Endothelial cell of umbilical vein (primary cell): ENCODE results near the gene ATG7. TPM values are rescaled to one million over a fixed set of nuclear protein-coding genes. Genes with fewer than 3 reads are reported as not detected.

Experiments used
- BruUV-seq: library from RNA; stranded (reverse); fragments of 400-500 nt; replicated peaks from 2 replicates; lab custom pipeline; 2021; lab: Mats Ljungman, UMichigan
- CTCF ChIA-PET: fragments of 300-600, 350-600 bp; sonication (Branson Sonifier 250); formaldehyde crosslinking; loops from one replicate; lab custom pipeline; 2021; ENCODE audit warnings: antibody characterized with exemption, inconsistent platforms; lab: Charles Lee
- POLR2A ChIA-PET: fragments of 300-600, 350-600 bp; sonication (Branson Sonifier 250); formaldehyde crosslinking; loops from one replicate; lab custom pipeline; 2021; ENCODE audit warnings: antibody characterized with exemption, inconsistent platforms; lab: Charles Lee
- DNase-seq: peaks from one replicate; pipeline ENCODE4 v3.0.0-alpha.2; 2011; ENCODE audit warnings: low read depth, low spot score
- FAIRE-seq: peaks from 2 replicates; lab custom pipeline; 2011; peaks lifted over from hg19 to GRCh38; lab: Jason Lieb, UNC
- H2AFZ ChIP-seq: 2 replicates; pipeline ENCODE4 v1.6.0; 2012; ENCODE audit warnings: low read depth, low read length, control low read depth, inconsistent platforms
- H3K27ac ChIP-seq: 2 replicates; pipeline ENCODE4 v1.5.1; 2011; ENCODE audit warnings: low read depth, mild to moderate bottlenecking, control low read depth, low read length, moderate library complexity; ENCODE audit not compliant: insufficient read depth
- H3K27me3 ChIP-seq, 2 experiments: 2 replicates each; pipeline versions ENCODE4 v1.6.0 to v1.6.1; 2011; ENCODE audit warnings: low read length in 2 of 2, mixed read lengths in 1 of 2; ENCODE audit not compliant: control insufficient read depth in 2 of 2, insufficient read depth in 2 of 2
- H3K36me3 ChIP-seq, 2 experiments: 2 replicates in 1 of 2; 3 replicates in 1 of 2; pipeline ENCODE4 v1.5.1; 2011; ENCODE audit warnings: low read length in 2 of 2, mild to moderate bottlenecking in 1 of 2, moderate library complexity in 1 of 2; ENCODE audit not compliant: control insufficient read depth in 2 of 2, insufficient read depth in 2 of 2; ENCODE audit errors: extremely low read depth in 1 of 2
- H3K4me1 ChIP-seq: 3 replicates; pipeline ENCODE4 v1.5.1; 2011; ENCODE audit warnings: mild to moderate bottlenecking, low read length; ENCODE audit not compliant: control insufficient read depth, insufficient read depth; ENCODE audit errors: extremely low read depth
- H3K4me2 ChIP-seq: 2 replicates; pipeline ENCODE4 v1.6.1; 2011; ENCODE audit warnings: low read length, control low read depth, mixed read lengths; ENCODE audit not compliant: insufficient read depth
- H3K4me3 ChIP-seq, 3 experiments: fragments of 200-600 bp in 1 of 3; sonication (generic), shearing (Covaris generic) in 1 of 3; replicated peaks in 1 of 3; 2 replicates each; pipeline ENCODE4 v1.5.1; 2011 to 2016; ENCODE audit warnings: control low read depth in 3 of 3, low read length in 3 of 3, mild to moderate bottlenecking in 2 of 3, inconsistent platforms in 1 of 3, low read depth in 1 of 3, moderate library complexity in 1 of 3; ENCODE audit not compliant: insufficient read depth in 1 of 3
- H3K79me2 ChIP-seq: 2 replicates; pipeline ENCODE4 v1.6.0; 2012; ENCODE audit warnings: low read length, inconsistent platforms; ENCODE audit not compliant: control insufficient read depth, insufficient read depth
- H3K9ac ChIP-seq: replicated peaks from 2 replicates; pipeline ENCODE3; 2011; ENCODE audit warnings: low read length, control low read depth; ENCODE audit not compliant: insufficient read depth; ENCODE audit errors: extremely low read depth
- H3K9me1 ChIP-seq: replicated peaks from 3 replicates; pipeline ENCODE4 v1.6.0; 2011; ENCODE audit warnings: mild to moderate bottlenecking, low read length; ENCODE audit not compliant: control insufficient read depth, insufficient read depth; ENCODE audit errors: extremely low read depth
- H3K9me3 ChIP-seq: replicated peaks from 2 replicates; pipeline ENCODE4 v1.5.1; 2012; ENCODE audit warnings: low read length, inconsistent platforms; ENCODE audit not compliant: control insufficient read depth, insufficient read depth
- H4K20me1 ChIP-seq: replicated peaks from 2 replicates; pipeline ENCODE3; 2011; ENCODE audit warnings: mild to moderate bottlenecking, low read length; ENCODE audit not compliant: control insufficient read depth, insufficient read depth; ENCODE audit errors: extremely low read depth
- GATA2 ChIP-seq: IDR thresholded peaks from 2 replicates; pipeline ENCODE4 v1.7.0; 2011; ENCODE audit warnings: low read depth, mild to moderate bottlenecking, moderate library complexity, mixed read lengths, low read length; ENCODE audit not compliant: insufficient read length, insufficient read depth
- JUN ChIP-seq: IDR thresholded peaks from 2 replicates; pipeline ENCODE4 v1.6.1; 2011; ENCODE audit warnings: borderline replicate concordance, low read depth; ENCODE audit not compliant: insufficient read length, insufficient read depth
- POLR2A ChIP-seq: IDR thresholded peaks from 2 replicates; pipeline ENCODE4 v1.6.1; 2012; ENCODE audit warnings: low read depth, mild to moderate bottlenecking, control low read depth, low read length
- POLR2AphosphoS5 ChIP-seq: IDR thresholded peaks from 2 replicates; pipeline ENCODE4 v1.6.1; 2012; ENCODE audit warnings: low read depth, mild to moderate bottlenecking, control low read depth, low read length, moderate library complexity; ENCODE audit not compliant: insufficient read depth
- dilution Hi-C: fragments of 300-500 bp; cut with MboI; formaldehyde crosslinking; loops from one replicate; pipeline ENCODE4 v1.15.0; 2019; ENCODE audit warnings: low sequenced_read_pairs; ENCODE audit not compliant: extremely low pct_ligation_motif_present
- intact Hi-C: fragments of 100-400 bp; cut with micrococcal nuclease; formaldehyde crosslinking; loops from one replicate; pipeline ENCODE4 v1.10.0; 2022
- polyA plus RNA-seq, 4 experiments: library from polyadenylated mRNA; depleted of rRNA in 3 of 4; stranded (reverse) in 3 of 4; unstranded in 1 of 4; fragments of >200 nt; gene quantifications; 2 replicates each; pipeline versions ENCODE4 v1.2.1 to v1.2.3, GENCODE V29; 2011 to 2012; ENCODE audit warnings: missing spikeins in 1 of 4
- total RNA-seq: library from RNA; stranded (reverse); gene quantifications from 2 replicates; pipeline ENCODE4 v1.2.3, GENCODE V29; 2021
- TF ChIP-seq, protein P1 (sequence below): IDR thresholded peaks from 2 replicates; pipeline ENCODE4 v1.6.1; 2011; ENCODE audit not compliant: insufficient read depth, insufficient read length
- TF ChIP-seq, protein P2 (sequence below), 2 donors: IDR thresholded peaks; 1 replicate in 1 of 2; 2 replicates in 1 of 2; pipeline ENCODE4 v1.5.1; 2011; ENCODE audit warnings: low read length in 2 of 2, mild to moderate bottlenecking in 2 of 2, moderate library complexity in 2 of 2, control low read depth in 1 of 2, inconsistent platforms in 1 of 2, low read depth in 1 of 2; ENCODE audit not compliant: insufficient read depth in 1 of 2; ENCODE audit errors: extremely low read depth in 1 of 2

Gene ATG7
- total and polyA plus RNA-seq, 2 donors (not counting 3 experiments of a cell fraction or from before 2014, with no cell fraction given), result 30.8 to 48.3 TPM

DNA sequence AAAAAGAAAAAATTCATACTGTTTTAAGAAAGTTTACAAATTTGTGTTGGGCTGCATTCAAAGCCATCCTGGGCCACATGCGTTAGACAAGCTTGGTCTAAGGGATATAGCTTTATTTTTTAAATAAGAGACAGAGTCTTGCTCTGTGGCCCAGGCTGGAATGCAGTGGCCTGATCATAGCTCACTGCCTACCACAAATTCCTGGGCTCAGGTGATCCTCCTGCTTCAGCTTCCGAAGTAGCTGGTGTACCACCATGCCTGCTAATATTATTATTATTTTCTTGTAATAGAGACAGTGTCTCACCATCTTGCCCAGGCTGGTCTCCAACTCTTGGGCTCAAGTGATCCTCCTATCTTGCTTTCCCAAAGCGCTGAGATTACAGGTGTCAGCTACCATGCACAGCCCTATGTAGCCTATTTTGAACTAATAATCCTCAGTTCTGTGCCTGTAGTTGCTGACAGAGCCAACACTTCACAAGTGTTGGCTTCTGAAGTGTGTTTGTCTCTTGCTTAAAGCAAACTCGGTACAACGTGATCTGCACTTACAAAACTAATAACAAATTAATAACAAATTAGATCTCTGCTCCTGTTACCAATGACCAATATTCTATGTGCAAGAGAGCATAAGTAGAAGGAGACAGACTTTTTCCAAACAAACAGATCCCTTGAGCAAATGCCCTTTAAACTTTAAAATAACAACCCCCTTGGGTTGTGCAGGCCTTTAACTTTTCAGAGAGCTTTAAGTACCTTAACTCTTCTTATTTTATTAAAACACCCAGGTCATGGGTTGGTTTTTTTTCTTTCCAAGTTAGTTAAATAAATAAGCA, 236.4 kb downstream of the ATG7 start:
- ChIA-PET CTCF (interaction anchor here (0.9 to 2.8 kb wide), 11 partner anchors 10 to 143 kb away, joined by 3 to 14 read pairs (median 3); no protein-coding TSS in a partner anchor), POLR2A (no interaction called here)
- BruUV-seq, result no TSS peak
- intact Hi-C loops, result loop anchor here (1.0 kb wide), 3 partner anchors 12 to 129 kb away; no protein-coding TSS in a partner anchor
- Histone ChIP-seq H3K4me1 (peaks cover 32% of the 10 kb centered on the region), H3K79me2 (no peaks in the 10 kb centered on the region), H4K20me1 (no peaks in the 10 kb centered on the region), H3K27ac (peak overlapping the region; percentile 87), H3K9me3 (no peaks in the 10 kb centered on the region), H2AFZ (no peak overlapping the region), H3K36me3 (no peaks in the 10 kb centered on the region), H3K9me1 (no peaks in the 10 kb centered on the region), H3K9ac (peak overlapping the region; percentile 31), H3K4me3 (no peak overlapping the region), H3K4me2 (peak overlapping the region; percentile 82), H3K27me3 (no peaks in the 10 kb centered on the region)
- no peak for TF ChIP-seq POLR2A
- no peak for TF ChIP-seq GATA2
- TF ChIP-seq JUN, result no peak
- TF ChIP-seq, protein P1, sequence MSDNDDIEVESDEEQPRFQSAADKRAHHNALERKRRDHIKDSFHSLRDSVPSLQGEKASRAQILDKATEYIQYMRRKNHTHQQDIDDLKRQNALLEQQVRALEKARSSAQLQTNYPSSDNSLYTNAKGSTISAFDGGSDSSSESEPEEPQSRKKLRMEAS, result no peak
- TF ChIP-seq, protein P2, sequence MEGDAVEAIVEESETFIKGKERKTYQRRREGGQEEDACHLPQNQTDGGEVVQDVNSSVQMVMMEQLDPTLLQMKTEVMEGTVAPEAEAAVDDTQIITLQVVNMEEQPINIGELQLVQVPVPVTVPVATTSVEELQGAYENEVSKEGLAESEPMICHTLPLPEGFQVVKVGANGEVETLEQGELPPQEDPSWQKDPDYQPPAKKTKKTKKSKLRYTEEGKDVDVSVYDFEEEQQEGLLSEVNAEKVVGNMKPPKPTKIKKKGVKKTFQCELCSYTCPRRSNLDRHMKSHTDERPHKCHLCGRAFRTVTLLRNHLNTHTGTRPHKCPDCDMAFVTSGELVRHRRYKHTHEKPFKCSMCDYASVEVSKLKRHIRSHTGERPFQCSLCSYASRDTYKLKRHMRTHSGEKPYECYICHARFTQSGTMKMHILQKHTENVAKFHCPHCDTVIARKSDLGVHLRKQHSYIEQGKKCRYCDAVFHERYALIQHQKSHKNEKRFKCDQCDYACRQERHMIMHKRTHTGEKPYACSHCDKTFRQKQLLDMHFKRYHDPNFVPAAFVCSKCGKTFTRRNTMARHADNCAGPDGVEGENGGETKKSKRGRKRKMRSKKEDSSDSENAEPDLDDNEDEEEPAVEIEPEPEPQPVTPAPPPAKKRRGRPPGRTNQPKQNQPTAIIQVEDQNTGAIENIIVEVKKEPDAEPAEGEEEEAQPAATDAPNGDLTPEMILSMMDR (IDR thresholded peaks at IDR 0.05; ENCODE audit: extremely low read depth in 1 of 2, insufficient read depth in 1 of 2, low read depth in 1 of 2, low read length in 2 of 2), result no peak
- TF ChIP-seq POLR2AphosphoS5, result no peak
- DNase-seq (no peak), FAIRE-seq (peak; percentile 43)
- dilution Hi-C loops, result no loop called here
